Loucy (cell line): ENCODE measurements around the gene MORN4.

Experiments used
- H2AFZ ChIP-seq: fragments of 200-600 bp; sonication (generic); 2 replicates; pipeline ENCODE4 v1.6.0; 2016; ENCODE audit warnings: antibody characterized with exemption, mild to moderate bottlenecking, low read length, moderate library complexity
- H3F3A ChIP-seq: fragments of 200-600 bp; 2 replicates; pipeline ENCODE4 v1.6.0; 2016; ENCODE audit warnings: antibody characterized with exemption, low read depth, mild to moderate bottlenecking
- H3K27me3 ChIP-seq: fragments of 200-600 bp; sonication (generic); 2 replicates; pipeline ENCODE4 v1.6.1; 2014; ENCODE audit warnings: low read length, mild to moderate bottlenecking; ENCODE audit not compliant: insufficient read depth, poor library complexity, severe bottlenecking
- H3K36me3 ChIP-seq: fragments of 200-600 bp; sonication (generic); 2 replicates; pipeline ENCODE4 v1.6.1; 2016; ENCODE audit warnings: low read length; ENCODE audit not compliant: insufficient read depth
- H3K4me1 ChIP-seq: fragments of 200-600 bp; sonication (generic); 2 replicates; pipeline ENCODE4 v1.5.1; 2014; ENCODE audit warnings: low read length, mild to moderate bottlenecking; ENCODE audit not compliant: insufficient read depth, poor library complexity, severe bottlenecking
- H3K4me2 ChIP-seq: fragments of 200-600 bp; sonication (generic); 2 replicates; pipeline ENCODE4 v1.6.0; 2014; ENCODE audit warnings: antibody characterized with exemption, low read length, low read depth, mild to moderate bottlenecking; ENCODE audit not compliant: poor library complexity, severe bottlenecking
- H3K4me3 ChIP-seq: fragments of 200-600 bp; sonication (generic); 2 replicates; pipeline ENCODE4 v1.5.1; 2014; ENCODE audit warnings: low read length, mild to moderate bottlenecking, mixed read lengths; ENCODE audit not compliant: poor library complexity, severe bottlenecking
- H3K79me2 ChIP-seq: fragments of 200-600 bp; sonication (generic); 2 replicates; pipeline ENCODE4 v1.6.1; 2014; ENCODE audit warnings: low read length; ENCODE audit not compliant: insufficient read depth
- H3K9ac ChIP-seq: fragments of 200-600 bp; sonication (generic); 2 replicates; pipeline ENCODE4 v1.6.0; 2014; ENCODE audit warnings: mild to moderate bottlenecking, low read depth, low read length, moderate library complexity; ENCODE audit not compliant: poor library complexity, severe bottlenecking
- H3K9me2 ChIP-seq: fragments of 200-600 bp; sonication (generic); replicated peaks from 2 replicates; pipeline ENCODE4 v1.6.1; 2016; ENCODE audit warnings: low read depth, low read length, mixed read lengths
- H3K9me3 ChIP-seq: fragments of 200-600 bp; sonication (generic); 2 replicates; pipeline ENCODE4 v1.6.1; 2014; ENCODE audit warnings: mild to moderate bottlenecking, antibody characterized with exemption, low read length, low read depth; ENCODE audit not compliant: insufficient read depth
- H4K20me1 ChIP-seq: fragments of 200-600 bp; sonication (generic); 2 replicates; pipeline ENCODE4 v1.6.0; 2014; ENCODE audit warnings: antibody characterized with exemption, low read length, mild to moderate bottlenecking; ENCODE audit not compliant: insufficient read depth, poor library complexity, severe bottlenecking
- EZH2phosphoT487 ChIP-seq: fragments of 200-600 bp; IDR thresholded peaks from 2 replicates; pipeline ENCODE4 v1.6.1; 2018; ENCODE audit warnings: antibody characterized with exemption, mild to moderate bottlenecking, moderate library complexity, borderline replicate concordance
- TF ChIP-seq, protein P1 (sequence below): fragments of 200-600 bp; sonication (generic); conservative IDR thresholded peaks from 2 replicates; pipeline ENCODE4 v1.5.1; 2014; ENCODE audit warnings: mild to moderate bottlenecking, antibody characterized with exemption, low read length

Gene MORN4

DNA sequence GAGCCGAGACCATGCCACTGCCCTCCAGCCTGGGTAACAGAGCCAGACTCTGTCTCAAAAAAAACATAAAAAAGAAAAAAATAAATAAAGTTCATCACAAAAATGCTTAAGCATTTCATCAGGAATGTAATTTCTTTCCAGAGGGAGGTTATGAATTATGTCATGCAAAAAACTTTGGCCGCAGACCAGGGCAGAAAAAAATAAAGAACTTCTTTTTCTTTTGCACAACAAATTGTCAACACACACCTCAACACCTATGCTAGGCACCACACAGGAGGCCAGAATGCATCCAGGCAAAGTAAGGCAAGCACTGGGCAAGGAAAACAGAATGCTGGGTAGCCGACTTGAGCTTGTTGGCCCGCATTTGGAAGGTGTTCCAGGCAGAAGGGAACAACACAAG lies 39.9 kb downstream of the MORN4 start:
- H3K36me3 ChIP-seq, result no peaks in the 10 kb centered on the region
- H2AFZ ChIP-seq, result no peak overlapping the region
- no peak overlapping the region for H3K9ac ChIP-seq
- H3K4me3 ChIP-seq, result no peak overlapping the region
- no peaks in the 10 kb centered on the region for H3K4me1 ChIP-seq
- no peak overlapping the region for H3K4me2 ChIP-seq
- no peaks in the 10 kb centered on the region for H3K9me2 ChIP-seq
- no peaks in the 10 kb centered on the region for H3K79me2 ChIP-seq
- no peaks in the 10 kb centered on the region for H3K9me3 ChIP-seq
- H3K27me3 ChIP-seq, result no peaks in the 10 kb centered on the region
- H4K20me1 ChIP-seq, result no peaks in the 10 kb centered on the region
- H3F3A ChIP-seq, result no peaks in the 10 kb centered on the region
- no peak for TF ChIP-seq EZH2phosphoT487
- TF ChIP-seq, protein P1, sequence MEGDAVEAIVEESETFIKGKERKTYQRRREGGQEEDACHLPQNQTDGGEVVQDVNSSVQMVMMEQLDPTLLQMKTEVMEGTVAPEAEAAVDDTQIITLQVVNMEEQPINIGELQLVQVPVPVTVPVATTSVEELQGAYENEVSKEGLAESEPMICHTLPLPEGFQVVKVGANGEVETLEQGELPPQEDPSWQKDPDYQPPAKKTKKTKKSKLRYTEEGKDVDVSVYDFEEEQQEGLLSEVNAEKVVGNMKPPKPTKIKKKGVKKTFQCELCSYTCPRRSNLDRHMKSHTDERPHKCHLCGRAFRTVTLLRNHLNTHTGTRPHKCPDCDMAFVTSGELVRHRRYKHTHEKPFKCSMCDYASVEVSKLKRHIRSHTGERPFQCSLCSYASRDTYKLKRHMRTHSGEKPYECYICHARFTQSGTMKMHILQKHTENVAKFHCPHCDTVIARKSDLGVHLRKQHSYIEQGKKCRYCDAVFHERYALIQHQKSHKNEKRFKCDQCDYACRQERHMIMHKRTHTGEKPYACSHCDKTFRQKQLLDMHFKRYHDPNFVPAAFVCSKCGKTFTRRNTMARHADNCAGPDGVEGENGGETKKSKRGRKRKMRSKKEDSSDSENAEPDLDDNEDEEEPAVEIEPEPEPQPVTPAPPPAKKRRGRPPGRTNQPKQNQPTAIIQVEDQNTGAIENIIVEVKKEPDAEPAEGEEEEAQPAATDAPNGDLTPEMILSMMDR, result no peak

DNA sequence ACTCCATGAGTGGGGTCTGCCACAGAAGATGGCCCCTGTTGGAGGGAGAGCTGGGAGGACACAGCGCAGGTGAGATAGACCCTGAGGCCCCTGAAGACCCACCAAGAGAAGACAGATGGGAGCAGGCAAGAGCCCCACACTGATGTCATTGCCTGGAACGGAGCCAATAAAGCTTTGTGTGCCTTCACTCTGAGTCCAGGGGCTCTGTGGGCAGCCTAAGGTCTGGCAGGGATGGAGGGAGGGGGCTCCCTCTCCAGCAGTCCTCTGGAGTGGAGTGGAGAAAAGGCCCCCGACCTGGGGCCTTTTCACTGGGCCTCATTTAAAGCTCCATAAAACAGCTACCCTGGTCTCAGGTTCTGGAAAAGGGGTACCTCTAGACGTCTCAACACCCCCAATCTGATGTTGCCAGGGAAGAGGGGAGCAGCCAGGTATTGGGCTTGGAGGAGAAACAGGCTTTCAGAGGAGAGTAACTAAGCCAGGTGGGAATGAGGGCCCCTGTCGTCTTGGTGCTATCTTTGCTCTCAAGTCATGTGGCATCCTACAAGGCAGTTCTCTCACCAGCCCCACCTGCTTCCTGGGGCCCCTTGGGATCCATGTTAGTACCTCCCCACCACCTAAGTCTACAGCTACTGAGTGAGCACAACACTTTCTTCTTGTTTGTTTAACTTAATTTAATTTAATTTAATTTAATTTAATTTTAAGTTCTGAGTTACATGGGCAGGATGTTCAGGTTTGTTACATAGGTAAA lies 42.4 kb downstream of the MORN4 start:
- TF ChIP-seq, protein P1, result no peak
- no peak for TF ChIP-seq EZH2phosphoT487
- H4K20me1 ChIP-seq, result no peaks in the 10 kb centered on the region

DNA sequence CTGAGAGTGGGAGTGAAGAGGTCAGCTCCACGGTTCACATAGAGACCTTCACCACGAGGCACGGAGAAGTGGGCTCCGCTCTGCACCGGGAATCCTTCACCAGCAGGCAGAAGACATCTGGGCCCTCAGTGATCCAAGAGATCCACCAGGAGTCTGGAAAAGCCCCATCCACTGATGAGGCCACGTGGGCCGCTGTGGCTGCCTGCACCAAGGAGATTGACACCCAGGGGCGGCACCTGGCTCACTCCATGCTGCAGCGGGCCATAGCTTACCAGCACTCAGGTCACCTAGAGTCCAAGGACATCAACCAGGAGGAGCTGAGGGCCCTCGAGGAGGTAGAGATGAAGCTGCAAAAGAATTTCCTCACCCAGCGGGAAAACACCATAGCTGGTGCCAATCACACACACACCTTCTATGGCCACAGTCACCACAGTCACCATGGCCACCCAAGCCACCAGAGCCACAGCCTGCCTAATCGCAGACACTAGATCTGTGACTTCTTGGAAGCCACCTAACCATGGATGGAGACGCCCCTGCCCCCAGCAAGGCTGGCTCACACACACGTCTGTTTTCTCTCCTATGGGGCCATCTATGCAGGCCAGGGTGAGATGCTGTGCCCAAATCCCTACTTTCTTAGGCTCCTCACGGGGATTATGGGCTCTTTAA lies 43.1 kb downstream of the MORN4 start:
- Histone ChIP-seq H4K20me1 (no peaks in the 10 kb centered on the region), H2AFZ (no peak overlapping the region), H3K9ac (no peak overlapping the region), H3K4me1 (no peaks in the 10 kb centered on the region), H3K79me2 (no peaks in the 10 kb centered on the region), H3K27me3 (no peaks in the 10 kb centered on the region), H3K4me2 (no peak overlapping the region), H3K36me3 (no peaks in the 10 kb centered on the region), H3K4me3 (no peak overlapping the region), H3K9me2 (no peaks in the 10 kb centered on the region), H3K9me3 (no peaks in the 10 kb centered on the region), H3F3A (no peaks in the 10 kb centered on the region)
- TF ChIP-seq EZH2phosphoT487, result no peak
- TF ChIP-seq, protein P1, result no peak

More for the DNA sequence above, 42.4 kb downstream of the MORN4 start:
- H3K9me2 ChIP-seq, result no peaks in the 10 kb centered on the region
- H3K9ac ChIP-seq, result no peak overlapping the region
- H2AFZ ChIP-seq, result peak overlapping the region; percentile 55; the same call in 1 of the 2 replicates
- no peaks in the 10 kb centered on the region for H3K79me2 ChIP-seq
- no peaks in the 10 kb centered on the region for H3K36me3 ChIP-seq
- no peak overlapping the region for H3K4me2 ChIP-seq
- no peaks in the 10 kb centered on the region for H3K4me1 ChIP-seq
- no peaks in the 10 kb centered on the region for H3K9me3 ChIP-seq
- H3K4me3 ChIP-seq, result no peak overlapping the region
- H3F3A ChIP-seq, result no peaks in the 10 kb centered on the region
- no peaks in the 10 kb centered on the region for H3K27me3 ChIP-seq
